K562 (cell line): ENCODE results near the gene MAPK4. TPM values are rescaled to one million over a fixed set of nuclear protein-coding genes. Genes with fewer than 3 reads are reported as not detected.

ENCODE experiments used
- ATAC-seq: fragments of 200-7000 bp; cut with Tn5 transposase; 3 replicates; pipeline ENCODE4 v1.9.1; 2020; ENCODE audit warnings: moderate library complexity
- BruUV-seq: library from RNA; stranded (reverse); fragments of 400-500 nt; replicated peaks from 2 replicates; lab custom pipeline; 2021; lab: Mats Ljungman, UMichigan
- CTCF ChIA-PET: fragments of 300-600 bp; formaldehyde crosslinking; extraction: SDS; loops from one replicate; lab custom pipeline; 2021; ENCODE audit warnings: low intra/inter-chr PET ratio; lab: Yijun Ruan, JAX
- POLR2A ChIA-PET: fragments of 300-600, 350-650 bp; sonication (Branson Sonifier 250); formaldehyde crosslinking; extraction: SDS; loops from one replicate; lab custom pipeline; 2021; ENCODE audit warnings: antibody characterized with exemption, inconsistent platforms; lab: Yijun Ruan, JAX
- DNase-seq, 4 experiments: peaks; one replicate each; pipeline versions ENCODE4 v3.0.0 to v3.0.0-alpha.2; 2011 to 2018; ENCODE audit warnings: low spot score in 3 of 4, mixed read lengths in 3 of 4; ENCODE audit errors: extremely low read depth in 1 of 4
- FAIRE-seq: peaks from 2 replicates; lab custom pipeline; 2011; peaks lifted over from hg19 to GRCh38; lab: Jason Lieb, UNC
- H2AFZ ChIP-seq: 2 replicates; pipeline ENCODE4 v1.6.0; 2011; ENCODE audit warnings: low read depth, low read length, control low read depth, inconsistent platforms
- H3K27ac ChIP-seq: fragments of 200-600 bp; 3 replicates; pipeline ENCODE4 v1.8.0; 2011; ENCODE audit warnings: low read depth, mild to moderate bottlenecking, control low read depth, inconsistent platforms, low read length, moderate library complexity, mixed read lengths; ENCODE audit errors: extremely low read depth
- H3K27me3 ChIP-seq, 2 experiments: fragments of 300-600 bp in 1 of 2; 2 replicates in 1 of 2; 3 replicates in 1 of 2; pipeline versions ENCODE4 v1.6.0 to v1.8.0; 2011; ENCODE audit warnings: inconsistent platforms in 2 of 2, low read length in 2 of 2, mild to moderate bottlenecking in 1 of 2, mixed read lengths in 1 of 2, moderate library complexity in 1 of 2; ENCODE audit not compliant: control insufficient read depth in 2 of 2, insufficient read depth in 2 of 2
- H3K36me3 ChIP-seq: fragments of 300-600 bp; 3 replicates; pipeline ENCODE4 v1.8.0; 2011; ENCODE audit warnings: mild to moderate bottlenecking, low read length, inconsistent platforms; ENCODE audit not compliant: control insufficient read depth, insufficient read depth
- H3K4me1 ChIP-seq, 2 experiments: fragments of 200-600 bp in 1 of 2; replicated peaks in 1 of 2; 2 replicates in 1 of 2; 3 replicates in 1 of 2; pipeline versions ENCODE4 v1.5.1 to v1.8.0; 2011; ENCODE audit warnings: inconsistent platforms in 2 of 2, low read length in 2 of 2, mild to moderate bottlenecking in 1 of 2, mixed read lengths in 1 of 2, moderate library complexity in 1 of 2; ENCODE audit not compliant: control insufficient read depth in 2 of 2, insufficient read depth in 2 of 2
- H3K4me2 ChIP-seq: 2 replicates; pipeline ENCODE4 v1.6.1; 2011; ENCODE audit warnings: low read length, control low read depth, inconsistent platforms, mixed read lengths; ENCODE audit not compliant: insufficient read depth
- H3K4me3 ChIP-seq: fragments of 200-600 bp; sonication (generic), shearing (Covaris generic); 2 replicates; pipeline ENCODE4 v1.5.1; 2016; ENCODE audit warnings: control low read depth, inconsistent platforms
- H3K79me2 ChIP-seq: fragments of 200-600 bp; 3 replicates; pipeline ENCODE4 v1.8.0; 2011; ENCODE audit warnings: low read length, inconsistent platforms; ENCODE audit not compliant: control insufficient read depth, insufficient read depth
- H3K9ac ChIP-seq, 2 experiments: 2 replicates each; pipeline versions ENCODE4 v1.6.0 to v1.6.1; 2011; ENCODE audit warnings: low read depth in 2 of 2, low read length in 2 of 2, control low read depth in 1 of 2, inconsistent platforms in 1 of 2, mild to moderate bottlenecking in 1 of 2, mixed read lengths in 1 of 2; ENCODE audit not compliant: insufficient read depth in 1 of 2
- H3K9me1 ChIP-seq: one replicate; pipeline ENCODE4 v1.6.0; 2011; ENCODE audit warnings: inconsistent platforms, mild to moderate bottlenecking, low read length, moderate library complexity; ENCODE audit not compliant: control insufficient read depth, insufficient read depth
- H3K9me3 ChIP-seq: replicated peaks from 2 replicates; pipeline ENCODE4 v1.5.1; 2011; ENCODE audit warnings: low read depth, low read length, inconsistent platforms; ENCODE audit not compliant: control insufficient read depth, insufficient read depth
- H4K20me1 ChIP-seq: replicated peaks from 2 replicates; pipeline ENCODE4 v1.6.1; 2011; ENCODE audit warnings: low read length, inconsistent platforms, mixed read lengths; ENCODE audit not compliant: control insufficient read depth, insufficient read depth
- ARID1B ChIP-seq: fragments of 450-650 bp; IDR thresholded peaks from 2 replicates; pipeline ENCODE4 v1.6.1; 2016; ENCODE audit warnings: antibody characterized with exemption, mild to moderate bottlenecking, inconsistent platforms
- CBFA2T2 ChIP-seq: fragments of 450-650 bp; conservative IDR thresholded peaks from 2 replicates; pipeline ENCODE4 v1.6.1; 2017; ENCODE audit warnings: mild to moderate bottlenecking
- FOXJ2 ChIP-seq: fragments of 200-800 bp; sonication (Bioruptor generic); IDR thresholded peaks from 2 replicates; pipeline ENCODE4 v1.6.1; 2016; ENCODE audit warnings: missing genetic modification characterization, missing compliant biosample characterization
- HMBOX1 ChIP-seq: sonication (generic); IDR thresholded peaks from 2 replicates; pipeline ENCODE4 v1.6.1; 2016
- MAFF ChIP-seq: IDR thresholded peaks from 2 replicates; pipeline ENCODE4 v1.6.1; 2012; ENCODE audit warnings: low read length, improper control_type of control experiment
- PTBP1 ChIP-seq: fragments of 200-400 bp; formaldehyde crosslinking; IDR thresholded peaks from 2 replicates; pipeline ENCODE4 v1.6.1; 2017; ENCODE audit warnings: low read depth, low read length
- RBM22 ChIP-seq: fragments of 200-400 bp; formaldehyde crosslinking; IDR thresholded peaks from 2 replicates; pipeline ENCODE4 v1.6.1; 2018; ENCODE audit warnings: low read length, low read depth; ENCODE audit not compliant: poor library complexity, severe bottlenecking
- TAL1 ChIP-seq: fragments of 450-650 bp; IDR thresholded peaks from 2 replicates; pipeline ENCODE4 v1.6.1; 2016; ENCODE audit warnings: mild to moderate bottlenecking
- TCF3 ChIP-seq: sonication (generic); formaldehyde crosslinking; IDR thresholded peaks from 2 replicates; pipeline ENCODE4 v1.4.0; 2020; ENCODE audit warnings: mild to moderate bottlenecking, missing genetic modification reagents
- TEAD4 ChIP-seq, 2 experiments: sonication (generic) in 1 of 2; formaldehyde crosslinking in 1 of 2; IDR thresholded peaks; 2 replicates each; pipeline versions ENCODE4 v1.6.1 to v1.8.0; 2012 to 2022; ENCODE audit warnings: borderline replicate concordance in 1 of 2, inconsistent platforms in 1 of 2, low read length in 1 of 2, mild to moderate bottlenecking in 1 of 2, missing genetic modification reagents in 1 of 2
- ZBTB34 ChIP-seq: fragments of 250-450 bp; sonication (Bioruptor Pico); IDR thresholded peaks from 2 replicates; pipeline ENCODE4 v1.8.0; 2021; ENCODE audit warnings: mild to moderate bottlenecking, moderate library complexity
- ZC3H11A ChIP-seq: IDR thresholded peaks from 2 replicates; pipeline ENCODE4 v1.6.1; 2012; ENCODE audit warnings: low read depth, low read length, improper control_type of control experiment
- ZNF174 ChIP-seq: fragments of 250-450 bp; sonication (Bioruptor Pico); IDR thresholded peaks from 2 replicates; pipeline ENCODE4 v1.4.0; 2020; ENCODE audit warnings: mild to moderate bottlenecking
- ZSCAN29 ChIP-seq: fragments of 450-650 bp; IDR thresholded peaks from 2 replicates; pipeline ENCODE4 v1.6.1; 2017
- ZSCAN32 ChIP-seq: fragments of 450-650 bp; formaldehyde crosslinking; IDR thresholded peaks from 2 replicates; pipeline ENCODE4 v1.4.0; 2020; ENCODE audit warnings: mild to moderate bottlenecking, moderate library complexity
- in situ Hi-C: fragments of 300-500 bp; cut with MboI; formaldehyde crosslinking; loops from 4 replicates; pipeline ENCODE4 v1.15.0; 2018; ENCODE audit warnings: inconsistent platforms, mixed read lengths
- intact Hi-C: fragments of 100-400 bp; cut with micrococcal nuclease; formaldehyde crosslinking; loops from 2 replicates; pipeline ENCODE4 v1.14.2; 2022
- polyA plus RNA-seq, 8 experiments: library from polyadenylated mRNA; depleted of rRNA in 4 of 8; stranded (reverse) in 5 of 8; unstranded in 3 of 8; fragments of >200 nt; fragmentation: Nextera tagmentation in 2 of 8; fragmentation: Illumina TruSeq in 1 of 8; extraction: Ambion mirVana in 2 of 8; extraction: Trizol in 1 of 8; gene quantifications; 2 replicates each; pipeline versions ENCODE4 v1.2.1 to v1.2.3, GENCODE V29; 2011 to 2014; ENCODE audit warnings: inconsistent platforms in 1 of 8, missing spikeins in 1 of 8
- total RNA-seq, 7 experiments: library from RNA; depleted of rRNA in 6 of 7; stranded (reverse); fragments of >200 nt in 6 of 7; fragmentation: Illumina TruSeq in 2 of 7; extraction: Trizol in 2 of 7; gene quantifications; 2 replicates each; pipeline versions ENCODE4 v1.2.1 to v1.2.3, GENCODE V29; 2011 to 2021; ENCODE audit warnings: low replicate concordance in 1 of 7
- TF ChIP-seq, protein P1 (sequence below): sonication (generic); formaldehyde crosslinking; IDR thresholded peaks from 2 replicates; pipeline ENCODE4 v1.8.0; 2022; ENCODE audit warnings: missing genetic modification reagents, mild to moderate bottlenecking, moderate library complexity, borderline replicate concordance
- TF ChIP-seq, protein P2 (sequence below): fragments of 450-650 bp; IDR thresholded peaks from 2 replicates; pipeline ENCODE4 v1.6.1; 2016

Gene MAPK4
- total and polyA plus RNA-seq, 9 of the 15 experiments (the other 6 are each of a cell fraction or from before 2014, with no cell fraction given) = not detected

- no peak for TF ChIP-seq ZC3H11A
Measured at GRCh38 chr18:50563376-50563775, 3.5 kb downstream of the MAPK4 start (continued).

GRCh38 chr18:50569930-50570329 is 10.0 kb downstream of the MAPK4 start:
- H3K9ac ChIP-seq = no peak overlapping the region
- no peaks in the 10 kb centered on the region for H3K9me1 ChIP-seq
- no peak for ATAC-seq
- intact Hi-C loops = no loop called here
- no peak overlapping the region for H3K4me3 ChIP-seq
- no peaks in the 10 kb centered on the region for H3K27me3 ChIP-seq
- POLR2A ChIA-PET = interaction anchor here (1.9 kb wide), 1 partner anchor 17 kb away, joined by 5 read pairs; no protein-coding TSS in a partner anchor
- no TSS peak for BruUV-seq
- peak in 1 of 4 experiments; percentile 3 for DNase-seq
- no peaks in the 10 kb centered on the region for H3K4me1 ChIP-seq
- no peaks in the 10 kb centered on the region for H4K20me1 ChIP-seq
- no peak overlapping the region for H3K4me2 ChIP-seq
- no peak for FAIRE-seq
- H2AFZ ChIP-seq = no peak overlapping the region
- TF ChIP-seq PTBP1 (no peak), TCF3 (CRISPR knock-in tag) (peak; percentile 75), RBM22 (no peak), ARID1B (peak; percentile 29; the same call in 1 of the 2 replicates), TEAD4 (IDR thresholded peaks at IDR 0.05; ENCODE audit: low read length) (peak; percentile 23; the same call in 1 of the 2 replicates), TEAD4 (CRISPR knock-in tag; IDR thresholded peaks at IDR 0.05; ENCODE audit: borderline replicate concordance) (no peak), FOXJ2 (tag) (no peak), CBFA2T2 (peak; percentile 11; the same call in 1 of the 2 replicates), ZNF174 (no peak), MAFF (no peak), HMBOX1 (0 out of 2 replicates have a peak, but pooled peaks have one; percentile 19), TAL1 (peak; percentile 45), ZSCAN32 (CRISPR knock-in tag) (no peak), ZSCAN29 (no peak), ZBTB34 (no peak)
- TF ChIP-seq, protein P1, sequence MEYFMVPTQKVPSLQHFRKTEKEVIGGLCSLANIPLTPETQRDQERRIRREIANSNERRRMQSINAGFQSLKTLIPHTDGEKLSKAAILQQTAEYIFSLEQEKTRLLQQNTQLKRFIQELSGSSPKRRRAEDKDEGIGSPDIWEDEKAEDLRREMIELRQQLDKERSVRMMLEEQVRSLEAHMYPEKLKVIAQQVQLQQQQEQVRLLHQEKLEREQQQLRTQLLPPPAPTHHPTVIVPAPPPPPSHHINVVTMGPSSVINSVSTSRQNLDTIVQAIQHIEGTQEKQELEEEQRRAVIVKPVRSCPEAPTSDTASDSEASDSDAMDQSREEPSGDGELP = peak; percentile 36; the same call in 1 of the 2 replicates
- TF ChIP-seq, protein P2, sequence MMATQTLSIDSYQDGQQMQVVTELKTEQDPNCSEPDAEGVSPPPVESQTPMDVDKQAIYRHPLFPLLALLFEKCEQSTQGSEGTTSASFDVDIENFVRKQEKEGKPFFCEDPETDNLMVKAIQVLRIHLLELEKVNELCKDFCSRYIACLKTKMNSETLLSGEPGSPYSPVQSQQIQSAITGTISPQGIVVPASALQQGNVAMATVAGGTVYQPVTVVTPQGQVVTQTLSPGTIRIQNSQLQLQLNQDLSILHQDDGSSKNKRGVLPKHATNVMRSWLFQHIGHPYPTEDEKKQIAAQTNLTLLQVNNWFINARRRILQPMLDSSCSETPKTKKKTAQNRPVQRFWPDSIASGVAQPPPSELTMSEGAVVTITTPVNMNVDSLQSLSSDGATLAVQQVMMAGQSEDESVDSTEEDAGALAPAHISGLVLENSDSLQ = 0 out of 2 replicates have a peak, but pooled peaks have one; percentile 16
- in situ Hi-C loops = no loop called here
- no peaks in the 10 kb centered on the region for H3K9me3 ChIP-seq
- CTCF ChIA-PET = no interaction called here
- no peak overlapping the region for H3K27ac ChIP-seq
- no peaks in the 10 kb centered on the region for H3K36me3 ChIP-seq
- H3K79me2 ChIP-seq = no peaks in the 10 kb centered on the region
